ENCODE results near the gene KCNG2. TPM values are rescaled to one million over a fixed set of nuclear protein-coding genes. Genes with fewer than 3 reads are reported as not detected.

KCNG2 gene
- total and polyA plus RNA-seq, 2 donors (not counting 1 experiment from before 2014, with no cell fraction given) = not detected

DNA sequence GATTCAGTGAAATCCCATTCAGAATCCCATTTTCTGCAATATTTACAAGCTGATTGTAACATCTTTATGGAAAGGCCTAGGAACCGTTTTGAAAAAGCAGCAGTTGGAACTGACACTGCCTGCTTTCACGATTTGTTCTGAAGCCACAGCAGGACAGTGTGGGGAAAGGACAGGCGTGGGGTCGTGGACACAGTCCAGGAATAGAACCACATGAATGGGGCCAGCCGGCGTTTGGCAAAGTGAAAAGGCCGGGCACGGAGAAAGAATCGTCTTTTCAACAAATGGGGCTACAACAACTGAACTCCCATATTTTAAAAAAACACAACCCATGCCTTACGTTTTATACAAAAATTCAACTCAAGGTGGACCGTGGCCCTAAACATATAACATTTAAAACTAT, 84.0 kb downstream of the KCNG2 start:
- no peak overlapping the region for H2AFZ ChIP-seq (ENCODE audit: insufficient read depth, low read depth, low read length, poor library complexity, severe bottlenecking)
- no peak for ATAC-seq (ENCODE audit: low read depth)
- H3K9me3 ChIP-seq (ENCODE audit: control extremely low read depth in 1 of 3, control insufficient read depth in 2 of 3, insufficient read depth in 1 of 3, low read length in 2 of 3) = peaks cover 0 to 31% (median 0%) of the 10 kb centered on the region in 3 donors
- WGBS (ENCODE audit: insufficient coverage) = 96% methylated on average over 9 of the region's 11 CpGs
- no peaks in the 10 kb centered on the region for H3K4me1 Mint-ChIP-seq
- H3K9me3 Mint-ChIP-seq (ENCODE audit: insufficient read depth) = peaks cover 3% of the 10 kb centered on the region
- intact Hi-C loops (cut with micrococcal nuclease) = no loop called here
- H3K4me3 Mint-ChIP-seq = no peak overlapping the region
- POLR2A ChIA-PET = no interaction called here
- H3K27me3 ChIP-seq (replicated peaks in 1 of 4; ENCODE audit: control extremely low read depth in 1 of 4, control insufficient read depth in 3 of 4, insufficient read depth in 4 of 4, low read length in 3 of 4) = no peaks in the 10 kb centered on the region
- no peaks in the 10 kb centered on the region for H3K4me1 ChIP-seq (ENCODE audit: control insufficient read depth in 2 of 2, insufficient read depth in 2 of 2, low read length in 2 of 2)
- H3K9ac ChIP-seq (ENCODE audit: low read length) = no peak overlapping the region
- H3K27me3 Mint-ChIP-seq = no peaks in the 10 kb centered on the region
- CTCF ChIA-PET = no interaction called here
- H4K20me1 ChIP-seq (ENCODE audit: control insufficient read depth, insufficient read depth, low read length, poor library complexity, severe bottlenecking) = no peaks in the 10 kb centered on the region
- DNase-seq = no peak
- H3K27ac Mint-ChIP-seq = no peak overlapping the region
- no peak overlapping the region for H3K27ac ChIP-seq (ENCODE audit: low read length in 2 of 2)
- no peaks in the 10 kb centered on the region for H3K79me2 ChIP-seq (ENCODE audit: control insufficient read depth, insufficient read depth, low read length)
- no peaks in the 10 kb centered on the region for H3K36me3 ChIP-seq (replicated peaks in 1 of 2; ENCODE audit: control extremely low read depth in 1 of 2, control insufficient read depth in 1 of 2, extremely low read depth in 1 of 2, insufficient read depth in 2 of 2, low read length in 1 of 2)
- no peak overlapping the region for H3K4me3 ChIP-seq (ENCODE audit: control extremely low read depth in 1 of 5, extremely low read depth in 1 of 5, insufficient read depth in 1 of 5, low read depth in 2 of 5, low read length in 4 of 5)
- no peak overlapping the region for H3K4me2 ChIP-seq (replicated peaks; ENCODE audit: low read depth, low read length, poor library complexity, severe bottlenecking)
- TF ChIP-seq EZH2 (IDR thresholded peaks at IDR 0.05; ENCODE audit: borderline replicate concordance, insufficient read depth, low read depth, low read length, poor library complexity, severe bottlenecking) = no peak
- TF ChIP-seq, protein P1, sequence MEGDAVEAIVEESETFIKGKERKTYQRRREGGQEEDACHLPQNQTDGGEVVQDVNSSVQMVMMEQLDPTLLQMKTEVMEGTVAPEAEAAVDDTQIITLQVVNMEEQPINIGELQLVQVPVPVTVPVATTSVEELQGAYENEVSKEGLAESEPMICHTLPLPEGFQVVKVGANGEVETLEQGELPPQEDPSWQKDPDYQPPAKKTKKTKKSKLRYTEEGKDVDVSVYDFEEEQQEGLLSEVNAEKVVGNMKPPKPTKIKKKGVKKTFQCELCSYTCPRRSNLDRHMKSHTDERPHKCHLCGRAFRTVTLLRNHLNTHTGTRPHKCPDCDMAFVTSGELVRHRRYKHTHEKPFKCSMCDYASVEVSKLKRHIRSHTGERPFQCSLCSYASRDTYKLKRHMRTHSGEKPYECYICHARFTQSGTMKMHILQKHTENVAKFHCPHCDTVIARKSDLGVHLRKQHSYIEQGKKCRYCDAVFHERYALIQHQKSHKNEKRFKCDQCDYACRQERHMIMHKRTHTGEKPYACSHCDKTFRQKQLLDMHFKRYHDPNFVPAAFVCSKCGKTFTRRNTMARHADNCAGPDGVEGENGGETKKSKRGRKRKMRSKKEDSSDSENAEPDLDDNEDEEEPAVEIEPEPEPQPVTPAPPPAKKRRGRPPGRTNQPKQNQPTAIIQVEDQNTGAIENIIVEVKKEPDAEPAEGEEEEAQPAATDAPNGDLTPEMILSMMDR (IDR thresholded peaks at IDR 0.05) = no peak

DNA sequence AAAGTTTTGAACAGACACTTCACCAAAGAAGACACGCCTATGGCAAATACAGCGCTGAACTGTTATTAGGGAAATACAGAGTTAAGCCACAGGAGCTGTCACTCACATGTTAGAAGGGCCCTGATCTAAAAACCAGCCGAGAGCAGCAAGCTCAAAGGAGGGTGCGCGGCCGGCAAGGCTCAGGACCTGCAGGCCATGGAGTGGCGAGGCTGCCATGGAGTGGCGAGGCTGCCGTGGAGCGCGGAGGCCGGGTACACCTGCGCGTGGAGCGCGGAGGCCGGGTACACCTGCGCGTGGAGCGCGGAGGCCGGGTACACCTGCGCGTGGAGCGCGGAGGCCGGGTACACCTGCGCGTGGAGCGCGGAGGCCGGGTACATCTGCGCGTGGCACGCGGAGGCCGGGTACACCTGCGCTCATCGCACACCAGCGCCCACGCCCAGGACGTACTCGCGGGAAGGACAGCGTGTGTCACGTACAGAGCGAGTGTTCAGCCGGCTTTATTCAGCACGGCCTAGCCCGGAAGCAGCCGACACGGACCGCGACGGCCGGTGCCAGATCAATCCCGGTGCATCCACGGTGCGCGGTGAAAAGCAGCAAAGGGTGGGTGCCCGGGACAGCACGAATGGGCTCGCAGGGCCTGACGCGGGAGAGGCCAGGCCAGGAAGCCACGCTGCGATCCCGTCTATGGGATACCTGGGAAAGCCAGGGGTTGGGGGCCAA, 84.9 kb downstream of the KCNG2 start:
- WGBS (ENCODE audit: insufficient coverage) = 97% methylated on average over 68 of the region's 68 CpGs
- no peak overlapping the region for H3K4me3 Mint-ChIP-seq
- Histone ChIP-seq H3K36me3 (replicated peaks in 1 of 2; ENCODE audit: control extremely low read depth in 1 of 2, control insufficient read depth in 1 of 2, extremely low read depth in 1 of 2, insufficient read depth in 2 of 2, low read length in 1 of 2) (no peaks in the 10 kb centered on the region), H3K9ac (ENCODE audit: low read length) (no peak overlapping the region), H2AFZ (ENCODE audit: insufficient read depth, low read depth, low read length, poor library complexity, severe bottlenecking) (no peak overlapping the region), H3K27me3 (replicated peaks in 1 of 4; ENCODE audit: control extremely low read depth in 1 of 4, control insufficient read depth in 3 of 4, insufficient read depth in 4 of 4, low read length in 3 of 4) (no peaks in the 10 kb centered on the region), H3K4me1 (ENCODE audit: control insufficient read depth in 2 of 2, insufficient read depth in 2 of 2, low read length in 2 of 2) (no peaks in the 10 kb centered on the region), H3K79me2 (ENCODE audit: control insufficient read depth, insufficient read depth, low read length) (no peaks in the 10 kb centered on the region), H3K4me2 (replicated peaks; ENCODE audit: low read depth, low read length, poor library complexity, severe bottlenecking) (no peak overlapping the region), H3K27ac (ENCODE audit: low read length in 2 of 2) (no peak overlapping the region), H4K20me1 (ENCODE audit: control insufficient read depth, insufficient read depth, low read length, poor library complexity, severe bottlenecking) (no peaks in the 10 kb centered on the region), H3K9me3 (ENCODE audit: control extremely low read depth in 1 of 3, control insufficient read depth in 2 of 3, insufficient read depth in 1 of 3, low read length in 2 of 3) (peaks cover 0 to 40% (median 3%) of the 10 kb centered on the region in 3 donors), H3K4me3 (ENCODE audit: control extremely low read depth in 1 of 5, extremely low read depth in 1 of 5, insufficient read depth in 1 of 5, low read depth in 2 of 5, low read length in 4 of 5) (no peak overlapping the region)
- H3K27ac Mint-ChIP-seq = no peak overlapping the region
- no peaks in the 10 kb centered on the region for H3K4me1 Mint-ChIP-seq
- H3K27me3 Mint-ChIP-seq = no peaks in the 10 kb centered on the region
- CTCF ChIA-PET = no interaction called here
- intact Hi-C loops (cut with micrococcal nuclease) = no loop called here
- no peak for TF ChIP-seq EZH2 (IDR thresholded peaks at IDR 0.05; ENCODE audit: borderline replicate concordance, insufficient read depth, low read depth, low read length, poor library complexity, severe bottlenecking)
- TF ChIP-seq, protein P1 (IDR thresholded peaks at IDR 0.05) = no peak
- H3K9me3 Mint-ChIP-seq (ENCODE audit: insufficient read depth) = peaks cover 3% of the 10 kb centered on the region
- POLR2A ChIA-PET = no interaction called here
- no peak for DNase-seq
- no peak for ATAC-seq (ENCODE audit: low read depth)
